Peyer's patch (tissue), 4 donors: ENCODE data around the gene KDM2B. TPM values are rescaled to one million over a fixed set of nuclear protein-coding genes. Genes with fewer than 3 reads are reported as not detected.

Experiments used
- DNase-seq, 3 donors: peaks; one replicate each; pipeline ENCODE4 v3.0.0-alpha.2; 2017 to 2019
- H3K27ac ChIP-seq, 4 donors: fragments of 200-600 bp; sonication (generic); one replicate each; pipeline ENCODE4 v1.5.1; 2016 to 2019
- H3K27me3 ChIP-seq, 2 donors: fragments of 200-600 bp; sonication (generic); one replicate each; pipeline ENCODE4 v1.5.1; 2019
- H3K36me3 ChIP-seq, 3 donors: fragments of 200-600 bp; sonication (generic); one replicate each; pipeline ENCODE4 v1.5.1; 2016 to 2019
- H3K4me1 ChIP-seq, 4 donors: fragments of 200-600 bp; sonication (generic); one replicate each; pipeline ENCODE4 v1.5.1; 2016 to 2019
- H3K4me3 ChIP-seq, 4 donors: fragments of 200-600 bp; sonication (generic); 1 replicate in 3 of 4; 2 replicates in 1 of 4; pipeline ENCODE4 v1.5.1; 2016 to 2019; ENCODE audit warnings: mild to moderate bottlenecking in 1 of 4
- H3K9me3 ChIP-seq, 4 donors: fragments of 200-600 bp; sonication (generic); one replicate each; pipeline ENCODE4 v1.5.1; 2016 to 2019; ENCODE audit warnings: mild to moderate bottlenecking in 1 of 4
- POLR2A ChIP-seq, 2 donors: fragments of 450-650 bp; IDR thresholded peaks; one replicate each; pipeline ENCODE4 v1.5.1; 2017; ENCODE audit warnings: antibody characterized with exemption in 2 of 2, mild to moderate bottlenecking in 2 of 2, moderate library complexity in 2 of 2
- total RNA-seq, 4 donors: library from RNA; depleted of rRNA; stranded (reverse); fragments of >200 nt; gene quantifications; one replicate each; pipeline ENCODE4 v1.1.0, GENCODE V29; 2016
- TF ChIP-seq, protein P1 (sequence below), 6 experiments: fragments of 450-650 bp in 4 of 6; fragments of 200-600 bp in 2 of 6; sonication (generic) in 1 of 6; IDR thresholded peaks; one replicate each; pipeline ENCODE4 v1.5.1; 2017 to 2019; ENCODE audit warnings: antibody characterized with exemption in 6 of 6, mild to moderate bottlenecking in 3 of 6, moderate library complexity in 1 of 6

Gene KDM2B
- total RNA-seq, 4 donors from 2014 or later = 10.0 to 115 (median 33.7) TPM

DNA sequence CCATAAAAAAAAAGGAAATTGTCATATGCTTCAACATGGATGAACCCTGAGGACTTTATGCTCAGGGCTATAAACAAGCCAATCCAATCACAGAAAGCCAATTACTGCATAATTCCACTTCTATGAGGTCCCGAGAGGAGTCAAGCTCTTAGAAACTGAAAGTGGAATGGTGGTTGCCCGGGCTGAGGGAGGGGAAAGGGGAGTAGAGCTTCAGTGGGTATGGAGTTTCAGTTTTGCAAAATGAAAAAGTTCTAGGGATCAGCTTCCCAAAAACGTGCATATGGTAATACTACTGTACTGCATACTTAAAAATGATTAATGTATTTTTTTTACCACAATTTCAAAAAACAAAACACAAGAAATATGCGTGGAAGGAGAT, 128.9 kb downstream of the KDM2B start:
- no peak for TF ChIP-seq POLR2A (IDR thresholded peaks at IDR 0.05)
- TF ChIP-seq, protein P1, sequence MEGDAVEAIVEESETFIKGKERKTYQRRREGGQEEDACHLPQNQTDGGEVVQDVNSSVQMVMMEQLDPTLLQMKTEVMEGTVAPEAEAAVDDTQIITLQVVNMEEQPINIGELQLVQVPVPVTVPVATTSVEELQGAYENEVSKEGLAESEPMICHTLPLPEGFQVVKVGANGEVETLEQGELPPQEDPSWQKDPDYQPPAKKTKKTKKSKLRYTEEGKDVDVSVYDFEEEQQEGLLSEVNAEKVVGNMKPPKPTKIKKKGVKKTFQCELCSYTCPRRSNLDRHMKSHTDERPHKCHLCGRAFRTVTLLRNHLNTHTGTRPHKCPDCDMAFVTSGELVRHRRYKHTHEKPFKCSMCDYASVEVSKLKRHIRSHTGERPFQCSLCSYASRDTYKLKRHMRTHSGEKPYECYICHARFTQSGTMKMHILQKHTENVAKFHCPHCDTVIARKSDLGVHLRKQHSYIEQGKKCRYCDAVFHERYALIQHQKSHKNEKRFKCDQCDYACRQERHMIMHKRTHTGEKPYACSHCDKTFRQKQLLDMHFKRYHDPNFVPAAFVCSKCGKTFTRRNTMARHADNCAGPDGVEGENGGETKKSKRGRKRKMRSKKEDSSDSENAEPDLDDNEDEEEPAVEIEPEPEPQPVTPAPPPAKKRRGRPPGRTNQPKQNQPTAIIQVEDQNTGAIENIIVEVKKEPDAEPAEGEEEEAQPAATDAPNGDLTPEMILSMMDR (IDR thresholded peaks at IDR 0.05) = no peak
- Histone ChIP-seq H3K4me3 (peak overlapping the region in 2 of 4 donors; percentile 40), H3K4me1 (peaks cover 0 to 18% (median 5%) of the 10 kb centered on the region in 4 donors), H3K9me3 (no peaks in the 10 kb centered on the region), H3K36me3 (no peaks in the 10 kb centered on the region), H3K27ac (peak overlapping the region; percentile 18 to 89 (median 80)), H3K27me3 (no peaks in the 10 kb centered on the region)
- peak in 1 of 3 donors; percentile 70 for DNase-seq

- no peak overlapping the region for H3K4me3 ChIP-seq
- H3K36me3 ChIP-seq = peaks cover 0 to 4% (median 0%) of the 10 kb centered on the region in 3 donors
- no peak for TF ChIP-seq POLR2A (IDR thresholded peaks at IDR 0.05)
- TF ChIP-seq, protein P1 (IDR thresholded peaks at IDR 0.05) = no peak
- DNase-seq = no peak
- H3K27ac ChIP-seq = no peak overlapping the region
- H3K4me1 ChIP-seq = peaks cover 0 to 28% (median 5%) of the 10 kb centered on the region in 4 donors
- no peaks in the 10 kb centered on the region for H3K9me3 ChIP-seq
- H3K27me3 ChIP-seq = no peaks in the 10 kb centered on the region
Observed at GRCh38 chr12:121448771-121449315, 132.0 kb downstream of the KDM2B start.

- peaks cover 0 to 26% (median 2%) of the 10 kb centered on the region in 4 donors for H3K4me1 ChIP-seq
- DNase-seq = no peak
- peaks cover 0 to 16% (median 0%) of the 10 kb centered on the region in 3 donors for H3K36me3 ChIP-seq
- H3K27ac ChIP-seq = no peak overlapping the region
- TF ChIP-seq POLR2A (IDR thresholded peaks at IDR 0.05) = no peak
- TF ChIP-seq, protein P1 (IDR thresholded peaks at IDR 0.05) = no peak
- H3K4me3 ChIP-seq = no peak overlapping the region
- H3K9me3 ChIP-seq = no peaks in the 10 kb centered on the region
- H3K27me3 ChIP-seq = no peaks in the 10 kb centered on the region
Observed at GRCh38 chr12:121446750-121447149, 134.1 kb downstream of the KDM2B start.

- peaks cover 0 to 20% (median 0%) of the 10 kb centered on the region in 4 donors for H3K4me1 ChIP-seq
- no peaks in the 10 kb centered on the region for H3K27me3 ChIP-seq
- H3K27ac ChIP-seq = peak overlapping the region in 2 of 4 donors; percentile 39 to 51
- no peaks in the 10 kb centered on the region for H3K9me3 ChIP-seq
- peaks cover 0 to 35% (median 0%) of the 10 kb centered on the region in 3 donors for H3K36me3 ChIP-seq
- DNase-seq = no peak
- TF ChIP-seq POLR2A (IDR thresholded peaks at IDR 0.05) = no peak
- TF ChIP-seq, protein P1 (IDR thresholded peaks at IDR 0.05) = no peak
- no peak overlapping the region for H3K4me3 ChIP-seq
Observed at GRCh38 chr12:121444842-121445202, 136.0 kb downstream of the KDM2B start.

- Histone ChIP-seq H3K36me3 (peaks cover 0 to 41% (median 0%) of the 10 kb centered on the region in 3 donors), H3K9me3 (no peaks in the 10 kb centered on the region), H3K4me3 (no peak overlapping the region), H3K4me1 (peaks cover 0 to 20% (median 0%) of the 10 kb centered on the region in 4 donors), H3K27ac (peak overlapping the region in 2 of 4 donors; percentile 39 to 51), H3K27me3 (no peaks in the 10 kb centered on the region)
- DNase-seq = peak in 1 of 3 donors; percentile 76
- TF ChIP-seq POLR2A (IDR thresholded peaks at IDR 0.05) = no peak
- TF ChIP-seq, protein P1 (IDR thresholded peaks at IDR 0.05) = no peak
Observed at GRCh38 chr12:121443911-121444841, 136.6 kb downstream of the KDM2B start.
